Transverse colon (tissue), 4 donors: ENCODE results near the gene SMIM45.

Experiments used
- POLR2AphosphoS5 ChIP-seq, 3 donors: sonication (generic); formaldehyde crosslinking; IDR thresholded peaks; one replicate each; pipeline ENCODE4 v1.6.1; 2016; ENCODE audit warnings: antibody characterized with exemption in 3 of 3
- TF ChIP-seq, protein P1 (sequence below), 5 experiments: fragments of 200-600 bp in 3 of 5; fragments of 450-650 bp in 2 of 5; sonication (generic) in 3 of 5; IDR thresholded peaks; 1 replicate in 2 of 5; 2 replicates in 3 of 5; pipeline ENCODE4 v1.5.1; 2016 to 2017; ENCODE audit warnings: antibody characterized with exemption in 5 of 5, inconsistent platforms in 3 of 5, mild to moderate bottlenecking in 2 of 5, moderate library complexity in 1 of 5

DNA sequence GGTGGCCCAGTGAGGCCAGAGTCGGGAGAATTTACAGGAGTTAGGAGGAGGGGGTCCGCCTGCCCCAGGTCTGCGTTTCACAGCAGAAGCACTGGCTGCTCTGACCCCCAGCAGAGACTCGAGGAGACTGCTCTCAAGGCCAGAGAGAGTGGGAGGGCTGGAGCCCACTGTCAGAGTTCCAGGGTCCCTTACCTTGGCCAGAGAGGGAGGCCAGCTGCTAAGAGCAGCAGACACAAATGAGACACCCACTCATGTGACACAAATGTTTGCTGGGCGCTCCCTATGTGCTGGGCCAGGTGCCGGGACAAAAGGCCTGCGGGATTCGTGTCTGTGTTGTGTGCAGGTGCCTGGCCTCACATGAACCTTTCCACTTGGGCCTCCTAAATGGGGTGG is 22.5 kb upstream of the SMIM45 start:
- TF ChIP-seq, protein P1, sequence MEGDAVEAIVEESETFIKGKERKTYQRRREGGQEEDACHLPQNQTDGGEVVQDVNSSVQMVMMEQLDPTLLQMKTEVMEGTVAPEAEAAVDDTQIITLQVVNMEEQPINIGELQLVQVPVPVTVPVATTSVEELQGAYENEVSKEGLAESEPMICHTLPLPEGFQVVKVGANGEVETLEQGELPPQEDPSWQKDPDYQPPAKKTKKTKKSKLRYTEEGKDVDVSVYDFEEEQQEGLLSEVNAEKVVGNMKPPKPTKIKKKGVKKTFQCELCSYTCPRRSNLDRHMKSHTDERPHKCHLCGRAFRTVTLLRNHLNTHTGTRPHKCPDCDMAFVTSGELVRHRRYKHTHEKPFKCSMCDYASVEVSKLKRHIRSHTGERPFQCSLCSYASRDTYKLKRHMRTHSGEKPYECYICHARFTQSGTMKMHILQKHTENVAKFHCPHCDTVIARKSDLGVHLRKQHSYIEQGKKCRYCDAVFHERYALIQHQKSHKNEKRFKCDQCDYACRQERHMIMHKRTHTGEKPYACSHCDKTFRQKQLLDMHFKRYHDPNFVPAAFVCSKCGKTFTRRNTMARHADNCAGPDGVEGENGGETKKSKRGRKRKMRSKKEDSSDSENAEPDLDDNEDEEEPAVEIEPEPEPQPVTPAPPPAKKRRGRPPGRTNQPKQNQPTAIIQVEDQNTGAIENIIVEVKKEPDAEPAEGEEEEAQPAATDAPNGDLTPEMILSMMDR (IDR thresholded peaks at IDR 0.05), result no peak
- TF ChIP-seq POLR2AphosphoS5 (IDR thresholded peaks at IDR 0.05), result no peak
